H1 (cell line): Measurements from ENCODE around the gene AGAP3. TPM values are rescaled to one million over a fixed set of nuclear protein-coding genes. Genes with fewer than 3 reads are reported as not detected.

Source experiments
- CTCF ChIA-PET: fragments of 300-600 bp; sonication (Branson Sonifier 250); formaldehyde crosslinking; loops from one replicate; lab custom pipeline; 2021; ENCODE audit not compliant: partially characterized antibody; lab: Charles Lee
- POLR2A ChIA-PET: fragments of 300-600 bp; sonication (Branson Sonifier 250); formaldehyde crosslinking; loops from one replicate; lab custom pipeline; 2021; ENCODE audit warnings: inconsistent platforms; ENCODE audit not compliant: partially characterized antibody; lab: Charles Lee
- DNase-seq, 2 experiments: peaks; one replicate each; pipeline versions ENCODE4 v3.0.0 to v3.0.0-alpha.2; 2010 to 2022; ENCODE audit warnings: low spot score in 2 of 2, low read depth in 1 of 2, mixed read lengths in 1 of 2
- FAIRE-seq: peaks from 2 replicates; lab custom pipeline; 2011; peaks lifted over from hg19 to GRCh38; lab: Jason Lieb, UNC
- H2AFZ ChIP-seq: 2 replicates; pipeline ENCODE4 v1.8.1; 2012; ENCODE audit warnings: low read length, inconsistent platforms
- H2AK5ac ChIP-seq: 2 replicates; pipeline ENCODE4 v1.6.1; 2013; ENCODE audit warnings: low read depth, low read length
- H2BK120ac ChIP-seq: replicated peaks from 2 replicates; pipeline ENCODE3; 2013; ENCODE audit warnings: low read depth, low read length, inconsistent platforms
- H2BK12ac ChIP-seq: 2 replicates; pipeline ENCODE4 v1.6.1; 2013; ENCODE audit warnings: low read depth, low read length
- H2BK15ac ChIP-seq: 2 replicates; pipeline ENCODE4 v1.6.1; 2013; ENCODE audit warnings: low read length
- H2BK20ac ChIP-seq: 2 replicates; pipeline ENCODE4 v1.6.1; 2013; ENCODE audit warnings: low read length
- H2BK5ac ChIP-seq: 2 replicates; pipeline ENCODE4 v1.6.1; 2013; ENCODE audit warnings: low read depth, low read length
- H3K14ac ChIP-seq: 2 replicates; pipeline ENCODE4 v1.6.1; 2013; ENCODE audit warnings: inconsistent platforms; ENCODE audit not compliant: insufficient read length
- H3K18ac ChIP-seq: 2 replicates; pipeline ENCODE4 v1.6.1; 2013; ENCODE audit warnings: low read length; ENCODE audit errors: extremely low read depth
- H3K23ac ChIP-seq: 2 replicates; pipeline ENCODE4 v1.6.1; 2013; ENCODE audit warnings: inconsistent platforms; ENCODE audit not compliant: insufficient read length
- H3K23me2 ChIP-seq: 2 replicates; pipeline ENCODE4 v1.6.1; 2013; ENCODE audit warnings: low read depth, low read length
- H3K27ac ChIP-seq: 2 replicates; pipeline ENCODE4 v1.6.1; 2011; ENCODE audit warnings: low read depth, low read length, inconsistent platforms
- H3K27me3 ChIP-seq, 4 experiments: replicated peaks in 1 of 4; 1 replicate in 1 of 4; 2 replicates in 3 of 4; pipeline versions ENCODE4 v1.6.1 to v1.8.1; 2011 to 2013; ENCODE audit warnings: low read length in 3 of 4, mild to moderate bottlenecking in 3 of 4, inconsistent platforms in 2 of 4, mixed read lengths in 2 of 4, moderate library complexity in 1 of 4; ENCODE audit not compliant: control insufficient read depth in 3 of 4, insufficient read depth in 3 of 4; ENCODE audit errors: extremely low read depth in 1 of 4
- H3K36me3 ChIP-seq, 4 experiments: 2 replicates each; pipeline versions ENCODE4 v1.6.1 to v1.8.1; 2011 to 2013; ENCODE audit warnings: mild to moderate bottlenecking in 4 of 4, low read length in 3 of 4, moderate library complexity in 2 of 4, control low read depth in 1 of 4, inconsistent platforms in 1 of 4; ENCODE audit not compliant: insufficient read depth in 4 of 4, control insufficient read depth in 2 of 4
- H3K4ac ChIP-seq: replicated peaks from 2 replicates; pipeline ENCODE3; 2013; ENCODE audit warnings: low read length, low read depth, mixed read lengths, inconsistent platforms; ENCODE audit not compliant: insufficient read length
- H3K4me1 ChIP-seq, 4 experiments: replicated peaks in 1 of 4; 1 replicate in 1 of 4; 2 replicates in 3 of 4; pipeline versions ENCODE4 v1.6.1 to v1.8.1; 2011 to 2013; ENCODE audit warnings: low read length in 3 of 4, inconsistent platforms in 2 of 4, mixed read lengths in 1 of 4; ENCODE audit not compliant: insufficient read depth in 4 of 4, control insufficient read depth in 3 of 4
- H3K4me2 ChIP-seq, 2 experiments: 2 replicates each; pipeline versions ENCODE4 v1.6.1 to v1.8.1; 2011 to 2013; ENCODE audit warnings: low read depth in 2 of 2, low read length in 2 of 2, control low read depth in 1 of 2, inconsistent platforms in 1 of 2, mild to moderate bottlenecking in 1 of 2; ENCODE audit not compliant: insufficient read depth in 1 of 2
- H3K4me3 ChIP-seq, 4 experiments: fragments of 200-600, 300-600 bp in 1 of 4; sonication (generic), shearing (Covaris generic), sonication (Bioruptor Twin) in 1 of 4; 2 replicates each; pipeline versions ENCODE4 v1.5.1 to v1.8.1; 2011 to 2016; ENCODE audit warnings: low read length in 4 of 4, low read depth in 3 of 4, control low read depth in 2 of 4, inconsistent platforms in 2 of 4, mild to moderate bottlenecking in 2 of 4, mixed read lengths in 1 of 4, moderate library complexity in 1 of 4; ENCODE audit not compliant: insufficient read depth in 2 of 4; ENCODE audit errors: extremely low read depth in 1 of 4
- H3K56ac ChIP-seq: replicated peaks from 2 replicates; pipeline ENCODE3; 2013; ENCODE audit warnings: low read depth, mild to moderate bottlenecking, mixed read lengths, low read length, inconsistent platforms; ENCODE audit not compliant: insufficient read length
- H3K79me1 ChIP-seq: 2 replicates; pipeline ENCODE4 v1.6.1; 2013; ENCODE audit warnings: low read depth, low read length, control low read depth
- H3K79me2 ChIP-seq, 2 experiments: 2 replicates each; pipeline versions ENCODE4 v1.6.1 to v1.8.1; 2012 to 2013; ENCODE audit warnings: low read length in 2 of 2, mild to moderate bottlenecking in 2 of 2, inconsistent platforms in 1 of 2; ENCODE audit not compliant: insufficient read depth in 2 of 2, control insufficient read depth in 1 of 2
- H3K9ac ChIP-seq, 4 experiments: replicated peaks in 1 of 4; 1 replicate in 1 of 4; 2 replicates in 3 of 4; pipeline versions ENCODE4 v1.6.1 to v1.8.1; 2011 to 2013; ENCODE audit warnings: low read depth in 3 of 4, low read length in 3 of 4, control low read depth in 2 of 4, mild to moderate bottlenecking in 2 of 4, moderate library complexity in 2 of 4, inconsistent platforms in 1 of 4; ENCODE audit errors: extremely low read depth in 1 of 4
- H3K9me3 ChIP-seq, 2 experiments: 2 replicates each; pipeline versions ENCODE4 v1.6.1 to v1.8.1; 2012 to 2013; ENCODE audit warnings: mild to moderate bottlenecking in 2 of 2, moderate library complexity in 2 of 2, control low read depth in 1 of 2, inconsistent platforms in 1 of 2, low read depth in 1 of 2, low read length in 1 of 2, mixed read lengths in 1 of 2; ENCODE audit not compliant: insufficient read depth in 2 of 2
- H4K20me1 ChIP-seq, 2 experiments: replicated peaks in 1 of 2; 2 replicates each; pipeline versions ENCODE3 to v1.8.1; 2011 to 2013; ENCODE audit warnings: inconsistent platforms in 2 of 2, low read length in 2 of 2, mild to moderate bottlenecking in 1 of 2; ENCODE audit not compliant: insufficient read depth in 2 of 2, control insufficient read depth in 1 of 2
- H4K5ac ChIP-seq: 2 replicates; pipeline ENCODE4 v1.6.1; 2013; ENCODE audit warnings: low read length, low read depth, mixed read lengths, inconsistent platforms; ENCODE audit not compliant: insufficient read length
- H4K8ac ChIP-seq: 2 replicates; pipeline ENCODE4 v1.8.0; 2013; ENCODE audit warnings: mild to moderate bottlenecking, moderate library complexity, low read length, inconsistent platforms; ENCODE audit not compliant: insufficient read depth; ENCODE audit errors: extremely low read depth
- H4K91ac ChIP-seq: replicated peaks from 2 replicates; pipeline ENCODE3; 2013; ENCODE audit warnings: low read length, mixed read lengths, inconsistent platforms; ENCODE audit not compliant: insufficient read length
- E2F6 ChIP-seq: IDR thresholded peaks from 2 replicates; pipeline ENCODE4 v1.6.1; 2012; ENCODE audit warnings: inconsistent platforms
- EZH2 ChIP-seq: fragments of 200-600 bp; sonication (generic); IDR thresholded peaks from 2 replicates; pipeline ENCODE4 v1.7.1; 2012; ENCODE audit warnings: low read depth, mild to moderate bottlenecking, moderate library complexity, low read length, inconsistent platforms; ENCODE audit not compliant: severe bottlenecking
- HDAC2 ChIP-seq, 2 experiments: fragments of 300-600 bp in 1 of 2; sonication (generic) in 1 of 2; IDR thresholded peaks; 2 replicates each; pipeline ENCODE4 v1.6.1; 2011 to 2012; ENCODE audit warnings: low read depth in 2 of 2, low read length in 2 of 2, mild to moderate bottlenecking in 2 of 2, moderate library complexity in 2 of 2, borderline replicate concordance in 1 of 2, inconsistent platforms in 1 of 2
- JUN ChIP-seq: IDR thresholded peaks from 2 replicates; pipeline ENCODE4 v1.6.1; 2011; ENCODE audit warnings: low read depth, mild to moderate bottlenecking, improper control_type of control experiment, low read length
- POLR2A ChIP-seq, 2 experiments: IDR thresholded peaks; 1 replicate in 1 of 2; 2 replicates in 1 of 2; pipeline ENCODE4 v1.6.1; 2011; ENCODE audit warnings: low read depth in 2 of 2, low read length in 2 of 2, mild to moderate bottlenecking in 2 of 2; ENCODE audit errors: control extremely low read depth in 1 of 2
- SP1 ChIP-seq: IDR thresholded peaks from 2 replicates; pipeline ENCODE4 v1.6.1; 2011; ENCODE audit warnings: low read depth, low read length
- TAF1 ChIP-seq: IDR thresholded peaks from 2 replicates; pipeline ENCODE4 v1.6.1; 2011; ENCODE audit warnings: mild to moderate bottlenecking, low read depth, low read length
- YY1 ChIP-seq: IDR thresholded peaks from 2 replicates; pipeline ENCODE4 v1.6.1; 2011; ENCODE audit warnings: low read depth, mild to moderate bottlenecking, low read length
- WGBS, 2 experiments: shearing (Covaris generic) in 1 of 2; methylation state at CpG; one replicate each; pipeline versions ENCODE4 v1.1.6 to v1.1.7; 2013 to 2015; ENCODE audit warnings: low lambda C conversion rate in 2 of 2, mixed read lengths in 2 of 2, inconsistent platforms in 1 of 2, low coverage in 1 of 2, missing lambda C conversion rate in 1 of 2; ENCODE audit not compliant: insufficient replicate concordance in 2 of 2, insufficient coverage in 1 of 2, insufficient read length in 1 of 2; ENCODE audit errors: extremely low coverage in 1 of 2, missing lambda C conversion rate in 1 of 2; 5-methylcytosine and 5-hydroxymethylcytosine counted together
- polyA plus RNA-seq, 7 experiments: library from polyadenylated mRNA; depleted of rRNA in 3 of 7; stranded (reverse) in 5 of 7; unstranded in 2 of 7; fragments of >200 nt in 5 of 7; fragments of 200-250 nt in 2 of 7; gene quantifications; 1 replicate in 5 of 7; 2 replicates in 1 of 7; 4 replicates in 1 of 7; pipeline versions ENCODE4 v1.2.1 to v1.2.3, GENCODE V29; 2011 to 2013; ENCODE audit warnings: missing spikeins in 2 of 7, mixed read lengths in 2 of 7
- total RNA-seq: library from RNA; stranded (reverse); fragmentation: NEBNext Ultra II Directional; extraction: Animal tissue kit (Norgen Biotek cat#: 25700); gene quantifications from 2 replicates; pipeline ENCODE4 v1.2.1, GENCODE V29; 2021

AGAP3 gene
- total and polyA plus RNA-seq, 2 of the 8 experiments (the other 6 are each of a cell fraction or from before 2014, with no cell fraction given), result 66.4 to 120 TPM

GRCh38 chr7:151114151-151115090 is 28.1 kb downstream of the AGAP3 start:
- H3K27ac ChIP-seq, result no peak overlapping the region
- no peak overlapping the region for H2BK5ac ChIP-seq
- H3K4me3 ChIP-seq, result peak overlapping the region; percentile 12 to 49 (median 32)
- H4K91ac ChIP-seq, result no peak overlapping the region
- WGBS, 2 experiments, result 13% methylated on average over 67 of the region's 101 CpGs; no CpG with 5 or more reads in 1 of the 2 experiments
- H3K4me2 ChIP-seq, result peak overlapping the region; percentile 56 to 70
- POLR2A ChIA-PET, result interaction anchor here (1.0 to 2.7 kb wide), 8 partner anchors 10 to 113 kb away, joined by 3 to 9 read pairs (median 4); partner anchors contain the start of genes ABCF2 and FASTK
- no peak overlapping the region for H3K14ac ChIP-seq
- no peak overlapping the region for H3K18ac ChIP-seq
- H3K4ac ChIP-seq, result no peak overlapping the region
- H3K36me3 ChIP-seq, result peaks cover 0 to 5% (median 0%) of the 10 kb centered on the region in 4 experiments; a peak in 1 of 8 replicates
- CTCF ChIA-PET, result interaction anchor here (0.8 to 22.4 kb wide), 18 partner anchors 9 to 216 kb away, joined by 3 to 448 read pairs (median 8); partner anchors contain the start of genes AGAP3, CDK5, GBX1 and SLC4A2
- no peak overlapping the region for H2BK12ac ChIP-seq
- no peak overlapping the region for H2BK20ac ChIP-seq
- H2BK15ac ChIP-seq, result no peak overlapping the region
- H3K4me1 ChIP-seq, result peaks cover 0 to 24% (median 16%) of the 10 kb centered on the region in 4 experiments; a peak in 6 of 7 replicates
- no peak overlapping the region for H3K23ac ChIP-seq
- H3K9me3 ChIP-seq, result no peaks in the 10 kb centered on the region
- no peak overlapping the region for H3K56ac ChIP-seq
- peaks cover 0 to 16% of the 10 kb centered on the region in 2 experiments; a peak in 2 of 4 replicates for H3K79me2 ChIP-seq
- H2AK5ac ChIP-seq, result no peak overlapping the region
- peaks cover 5% of the 10 kb centered on the region for H3K79me1 ChIP-seq
- peaks cover 51 to 61% of the 10 kb centered on the region in 2 experiments for H4K20me1 ChIP-seq
- peak in 1 of 2 experiments; percentile 75 for DNase-seq
- peaks cover 7% of the 10 kb centered on the region for H3K23me2 ChIP-seq
- H2AFZ ChIP-seq, result no peak overlapping the region
- no peak overlapping the region for H2BK120ac ChIP-seq
- H4K8ac ChIP-seq, result no peak overlapping the region
- peaks cover 0 to 15% (median 9%) of the 10 kb centered on the region in 4 experiments; a peak in 3 of 7 replicates for H3K27me3 ChIP-seq
- H3K9ac ChIP-seq, result peak overlapping the region in 1 of 4 experiments; percentile 64; a peak in 1 of 7 replicates
- no peak for FAIRE-seq
- no peak overlapping the region for H4K5ac ChIP-seq
- no peak for TF ChIP-seq YY1
- TF ChIP-seq SP1, result peak; percentile 65; the same call in 1 of the 2 replicates
- TF ChIP-seq E2F6, result no peak
- no peak; a peak in 1 of 4 replicates for TF ChIP-seq HDAC2 (IDR thresholded peaks at IDR 0.05; ENCODE audit: borderline replicate concordance in 1 of 2, low read depth in 2 of 2, low read length in 2 of 2)
- no peak for TF ChIP-seq JUN
- TF ChIP-seq EZH2, result peak; percentile 29
- TF ChIP-seq POLR2A (IDR thresholded peaks at IDR 0.05; ENCODE audit: control extremely low read depth in 1 of 2, low read depth in 2 of 2, low read length in 2 of 2), result no peak
- peak; percentile 33; the same call in 1 of the 2 replicates for TF ChIP-seq TAF1
